OCI-LY1 (cell line): Measurements from ENCODE around the gene CFAP97D1.
"Not testable (repeated sequence)": the region's sequence is repeated elsewhere in the genome, so short reads cannot be mapped to it uniquely, and the experiment has no call there.

Experiments used
- H2AFZ ChIP-seq: fragments of 200-600 bp; sonication (generic), shearing (Covaris generic); 2 replicates; pipeline ENCODE4 v1.6.0; 2014; ENCODE audit warnings: antibody characterized with exemption, mild to moderate bottlenecking, low read length
- H3F3A ChIP-seq: fragments of 200-600 bp; sonication (generic), shearing (Covaris generic); 2 replicates; pipeline ENCODE4 v1.6.0; 2014; ENCODE audit warnings: mild to moderate bottlenecking, antibody characterized with exemption, low read length, moderate library complexity; ENCODE audit not compliant: insufficient read depth
- H3K27ac ChIP-seq: fragments of 200-600 bp; sonication (generic); 2 replicates; pipeline ENCODE4 v1.5.1; 2014; ENCODE audit warnings: low read length, mixed run types, mild to moderate bottlenecking, low read depth; ENCODE audit not compliant: poor library complexity, severe bottlenecking
- H3K27me3 ChIP-seq: fragments of 200-600 bp; sonication (generic); 2 replicates; pipeline ENCODE4 v1.6.0; 2014; ENCODE audit warnings: antibody characterized with exemption, mild to moderate bottlenecking, low read length, moderate library complexity; ENCODE audit not compliant: insufficient read depth
- H3K36me3 ChIP-seq: fragments of 200-600 bp; sonication (generic); 2 replicates; pipeline ENCODE4 v1.6.1; 2014; ENCODE audit warnings: mild to moderate bottlenecking, antibody characterized with exemption, low read length, moderate library complexity, mixed read lengths; ENCODE audit not compliant: insufficient read depth
- H3K4me1 ChIP-seq: fragments of 200-600 bp; sonication (generic); 2 replicates; pipeline ENCODE4 v1.5.1; 2014; ENCODE audit warnings: mild to moderate bottlenecking, low read length, moderate library complexity; ENCODE audit not compliant: insufficient read depth, severe bottlenecking
- H3K4me2 ChIP-seq: fragments of 200-600 bp; sonication (generic), shearing (Covaris generic); 2 replicates; pipeline ENCODE4 v1.6.1; 2014; ENCODE audit warnings: low read length
- H3K4me3 ChIP-seq: fragments of 200-600 bp; sonication (generic); 2 replicates; pipeline ENCODE4 v1.5.1; 2014; ENCODE audit warnings: low read length, low read depth, mild to moderate bottlenecking, mixed read lengths; ENCODE audit not compliant: poor library complexity, severe bottlenecking
- H3K79me2 ChIP-seq: fragments of 200-600 bp; shearing (Covaris generic); 2 replicates; pipeline ENCODE4 v1.6.1; 2016; ENCODE audit warnings: mixed run types, low read length, mixed read lengths; ENCODE audit not compliant: insufficient read depth
- H3K9ac ChIP-seq: fragments of 200-600 bp; sonication (generic), shearing (Covaris generic); 2 replicates; pipeline ENCODE4 v1.6.1; 2014; ENCODE audit warnings: mild to moderate bottlenecking, low read length, mixed read lengths
- H3K9me2 ChIP-seq: fragments of 200-600 bp; sonication (generic), shearing (Covaris generic); 2 replicates; pipeline ENCODE4 v1.6.1; 2014; ENCODE audit warnings: low read depth, mild to moderate bottlenecking, low read length, mixed read lengths
- H3K9me3 ChIP-seq: fragments of 200-600 bp; shearing (Covaris generic); 2 replicates; pipeline ENCODE4 v1.6.1; 2014; ENCODE audit warnings: low read length, mixed read lengths
- H4K20me1 ChIP-seq: fragments of 200-600 bp; sonication (generic), shearing (Covaris generic); 2 replicates; pipeline ENCODE4 v1.6.0; 2016; ENCODE audit warnings: mild to moderate bottlenecking, low read length; ENCODE audit not compliant: insufficient read depth
- EZH2 ChIP-seq: fragments of 200-600 bp; sonication (generic), shearing (Covaris generic); IDR thresholded peaks from 2 replicates; pipeline ENCODE4 v1.8.0; 2017; ENCODE audit warnings: borderline replicate concordance, mixed run types, mild to moderate bottlenecking, antibody characterized with exemption, low read length, moderate library complexity, mixed read lengths
- TF ChIP-seq, protein P1 (sequence below): fragments of 200-600 bp; sonication (generic), shearing (Covaris generic); IDR thresholded peaks from 2 replicates; pipeline ENCODE4 v1.5.1; 2017; ENCODE audit warnings: mild to moderate bottlenecking, antibody characterized with exemption, low read length, moderate library complexity, mixed read lengths

The CFAP97D1 gene

DNA sequence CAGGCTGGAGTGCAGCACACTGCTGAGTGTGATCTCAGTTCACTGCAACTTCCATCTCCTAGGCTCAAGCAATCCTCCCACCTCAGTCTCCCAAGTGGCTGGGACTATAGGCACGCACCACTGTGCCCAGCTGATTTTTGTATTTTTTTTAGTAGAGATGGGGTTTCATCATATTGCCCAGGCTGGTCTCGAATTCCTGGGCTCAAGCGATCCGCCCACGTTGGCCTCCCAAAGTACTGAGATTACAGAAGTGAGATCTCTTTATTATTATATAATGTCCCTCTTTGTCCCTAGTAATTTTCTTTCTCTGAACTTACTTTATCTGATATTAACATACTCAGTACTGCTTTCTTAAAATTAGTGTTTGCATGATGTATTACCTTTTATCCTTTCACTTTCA lies 8.3 kb downstream of the CFAP97D1 start:
- no peaks in the 10 kb centered on the region for H3K79me2 ChIP-seq
- no peaks in the 10 kb centered on the region for H3K4me1 ChIP-seq
- no peaks in the 10 kb centered on the region for H3K9me2 ChIP-seq
- H3K36me3 ChIP-seq = no peaks in the 10 kb centered on the region
- no peak for TF ChIP-seq EZH2
- no peak overlapping the region for H3K4me2 ChIP-seq
- no peak overlapping the region for H3K4me3 ChIP-seq
- no peak overlapping the region for H3K27ac ChIP-seq
- peaks cover 6% of the 10 kb centered on the region; the same call in 1 of the 2 replicates for H3K27me3 ChIP-seq
- H3K9ac ChIP-seq = no peak overlapping the region
- no peak overlapping the region for H2AFZ ChIP-seq
- H4K20me1 ChIP-seq = no peaks in the 10 kb centered on the region
- no peaks in the 10 kb centered on the region for H3K9me3 ChIP-seq
- H3F3A ChIP-seq = no peaks in the 10 kb centered on the region

DNA sequence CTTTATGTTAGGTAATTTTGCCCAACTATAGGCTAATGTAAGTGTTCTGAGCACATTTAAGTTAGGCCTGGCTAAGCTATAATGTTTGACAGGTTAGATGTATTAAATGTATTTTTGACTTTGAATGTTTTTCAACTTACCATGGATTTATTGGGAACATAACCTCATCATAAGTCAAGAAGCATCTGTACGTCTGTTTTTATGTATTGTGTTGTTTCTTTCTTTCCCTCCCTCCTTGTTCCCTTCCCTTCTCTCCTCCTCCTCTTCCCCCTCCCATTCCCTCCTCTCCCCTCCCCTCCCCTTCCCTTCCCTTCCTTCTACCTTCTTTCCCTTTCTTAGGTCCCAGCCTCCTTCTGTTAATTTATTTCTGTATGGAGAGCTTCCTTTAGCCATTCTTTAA lies 9.2 kb downstream of the CFAP97D1 start:
- no peak for TF ChIP-seq EZH2
- TF ChIP-seq, protein P1, sequence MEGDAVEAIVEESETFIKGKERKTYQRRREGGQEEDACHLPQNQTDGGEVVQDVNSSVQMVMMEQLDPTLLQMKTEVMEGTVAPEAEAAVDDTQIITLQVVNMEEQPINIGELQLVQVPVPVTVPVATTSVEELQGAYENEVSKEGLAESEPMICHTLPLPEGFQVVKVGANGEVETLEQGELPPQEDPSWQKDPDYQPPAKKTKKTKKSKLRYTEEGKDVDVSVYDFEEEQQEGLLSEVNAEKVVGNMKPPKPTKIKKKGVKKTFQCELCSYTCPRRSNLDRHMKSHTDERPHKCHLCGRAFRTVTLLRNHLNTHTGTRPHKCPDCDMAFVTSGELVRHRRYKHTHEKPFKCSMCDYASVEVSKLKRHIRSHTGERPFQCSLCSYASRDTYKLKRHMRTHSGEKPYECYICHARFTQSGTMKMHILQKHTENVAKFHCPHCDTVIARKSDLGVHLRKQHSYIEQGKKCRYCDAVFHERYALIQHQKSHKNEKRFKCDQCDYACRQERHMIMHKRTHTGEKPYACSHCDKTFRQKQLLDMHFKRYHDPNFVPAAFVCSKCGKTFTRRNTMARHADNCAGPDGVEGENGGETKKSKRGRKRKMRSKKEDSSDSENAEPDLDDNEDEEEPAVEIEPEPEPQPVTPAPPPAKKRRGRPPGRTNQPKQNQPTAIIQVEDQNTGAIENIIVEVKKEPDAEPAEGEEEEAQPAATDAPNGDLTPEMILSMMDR = no peak
- Histone ChIP-seq H3K4me2 (no peak overlapping the region), H3K79me2 (no peaks in the 10 kb centered on the region), H3F3A (no peaks in the 10 kb centered on the region), H3K9ac (no peak overlapping the region), H3K27me3 (peaks cover 6% of the 10 kb centered on the region; the same call in 1 of the 2 replicates), H2AFZ (no peak overlapping the region), H4K20me1 (no peaks in the 10 kb centered on the region), H3K4me3 (no peak overlapping the region), H3K27ac (no peak overlapping the region), H3K9me3 (no peaks in the 10 kb centered on the region), H3K4me1 (no peaks in the 10 kb centered on the region), H3K9me2 (no peaks in the 10 kb centered on the region), H3K36me3 (no peaks in the 10 kb centered on the region)

DNA sequence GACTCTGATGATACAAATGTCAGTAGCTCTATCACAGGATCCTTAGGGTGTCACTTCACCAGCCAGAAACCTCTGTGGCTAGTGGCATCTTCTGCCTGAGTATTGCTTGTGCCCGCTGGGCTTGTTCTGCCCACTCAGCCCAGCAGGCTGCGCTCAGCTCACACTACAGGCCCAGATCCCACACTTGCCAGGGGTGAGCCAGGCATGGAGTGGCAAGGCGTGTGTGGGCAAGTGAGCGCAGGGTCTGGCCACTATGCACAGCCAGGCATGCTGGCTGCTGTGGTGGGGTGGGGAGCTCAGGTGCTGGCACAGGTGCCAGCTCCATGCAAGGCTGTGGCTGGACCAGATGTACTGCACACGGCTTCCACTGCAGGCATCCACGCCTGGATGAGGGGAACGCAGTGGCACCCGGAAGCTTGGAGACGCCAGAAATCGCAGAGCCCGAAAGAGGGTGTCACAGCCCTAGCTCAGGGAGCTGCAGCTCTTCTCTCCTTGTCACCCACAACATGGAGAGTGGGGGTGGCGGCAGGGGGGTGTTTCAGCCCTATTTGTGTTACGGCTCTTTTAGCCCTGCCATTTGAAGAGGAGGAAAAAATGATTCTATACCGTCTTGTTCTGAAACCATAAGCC lies 10.2 kb downstream of the CFAP97D1 start:
- Histone ChIP-seq H3K9me3 (no peaks in the 10 kb centered on the region), H3K4me2 (no peak overlapping the region), H3K27me3 (peaks cover 6% of the 10 kb centered on the region; the same call in 1 of the 2 replicates), H3K27ac (no peak overlapping the region), H2AFZ (no peak overlapping the region), H3K9me2 (no peaks in the 10 kb centered on the region), H3K9ac (no peak overlapping the region), H3F3A (no peaks in the 10 kb centered on the region), H4K20me1 (no peaks in the 10 kb centered on the region), H3K4me3 (no peak overlapping the region), H3K4me1 (no peaks in the 10 kb centered on the region), H3K36me3 (no peaks in the 10 kb centered on the region), H3K79me2 (no peaks in the 10 kb centered on the region)
- TF ChIP-seq, protein P1 = peak; percentile 20; the same call in 1 of the 2 replicates
- TF ChIP-seq EZH2 = no peak

DNA sequence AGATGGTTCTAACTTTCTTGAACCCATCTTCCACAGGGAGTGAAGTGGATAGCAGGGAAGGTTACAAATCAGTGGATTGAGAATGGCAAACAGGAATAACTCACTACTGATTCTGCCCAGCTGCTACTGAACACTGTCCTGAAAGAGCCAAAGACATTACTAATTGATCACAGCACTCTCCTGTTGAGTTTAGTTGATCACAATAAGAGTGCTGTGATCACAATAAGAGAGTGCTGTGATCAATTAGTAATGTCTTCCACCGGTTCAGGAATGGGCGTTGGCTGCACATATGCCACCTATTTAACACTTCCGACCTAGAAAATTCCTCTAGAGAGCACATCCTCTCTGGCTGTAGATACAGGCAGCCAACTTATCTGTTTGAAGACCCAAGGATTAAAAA lies 11.4 kb downstream of the CFAP97D1 start:
- Histone ChIP-seq H3K9me3 (no peaks in the 10 kb centered on the region), H3K9me2 (no peaks in the 10 kb centered on the region), H3K79me2 (no peaks in the 10 kb centered on the region), H3K4me1 (no peaks in the 10 kb centered on the region), H3K9ac (no peak overlapping the region), H3K27ac (no peak overlapping the region), H3K4me2 (no peak overlapping the region), H3F3A (no peaks in the 10 kb centered on the region), H3K4me3 (no peak overlapping the region), H4K20me1 (no peaks in the 10 kb centered on the region), H3K36me3 (no peaks in the 10 kb centered on the region), H2AFZ (no peak overlapping the region), H3K27me3 (peaks cover 6% of the 10 kb centered on the region; the same call in 1 of the 2 replicates)
- no peak for TF ChIP-seq EZH2
- TF ChIP-seq, protein P1 = no peak

DNA sequence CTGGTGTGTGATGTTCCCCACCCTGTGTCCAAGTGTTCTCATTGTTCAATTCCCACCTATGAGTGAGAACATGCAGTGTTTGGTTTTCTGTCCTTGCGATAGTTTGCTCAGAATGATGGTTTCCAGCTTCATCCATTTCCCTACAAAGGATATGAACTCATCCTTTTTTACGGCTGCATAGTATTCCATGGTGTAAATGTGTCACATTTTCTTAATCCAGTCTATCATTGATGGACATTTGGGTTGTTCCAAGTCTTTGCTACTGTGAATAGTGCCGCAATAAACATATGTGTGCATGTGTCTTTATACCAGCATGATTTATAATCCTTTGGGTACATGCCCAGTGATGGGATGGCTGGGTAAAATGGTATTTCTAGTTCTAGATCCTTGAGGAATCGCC lies 12.4 kb downstream of the CFAP97D1 start:
- H3K79me2 ChIP-seq, H3F3A ChIP-seq, H3K4me2 ChIP-seq, H3K27me3 ChIP-seq, H3K27ac ChIP-seq, H3K9ac ChIP-seq, H3K9me2 ChIP-seq, H3K9me3 ChIP-seq, H3K4me1 ChIP-seq, H3K4me3 ChIP-seq, H4K20me1 ChIP-seq, H2AFZ ChIP-seq, H3K36me3 ChIP-seq: not testable (repeated sequence)
